Adrenal gland (tissue), 5 donors: ENCODE data around the gene ABI3BP.

Source experiments
- CTCF ChIP-seq, 6 experiments: fragments of 450-650 bp in 4 of 6; fragments of 200-600 bp in 2 of 6; sonication (generic) in 1 of 6; IDR thresholded peaks; 1 replicate in 5 of 6; 2 replicates in 1 of 6; pipeline versions ENCODE4 v1.5.1 to v1.8.0; 2016 to 2021; ENCODE audit warnings: antibody characterized with exemption in 6 of 6, mild to moderate bottlenecking in 2 of 6, moderate library complexity in 1 of 6
- POLR2A ChIP-seq, 2 donors: fragments of 450-650 bp; IDR thresholded peaks; one replicate each; pipeline ENCODE4 v1.6.1; 2017; ENCODE audit warnings: antibody characterized with exemption in 2 of 2, mild to moderate bottlenecking in 2 of 2, moderate library complexity in 1 of 2
- donor health status: DM: no; HTN: no; CAD: no.

GRCh38 chr3:100761211-100761942, 231.8 kb downstream of the ABI3BP start:
- TF ChIP-seq CTCF (IDR thresholded peaks at IDR 0.05) (no peak), POLR2A (IDR thresholded peaks at IDR 0.05) (no peak)
